HG03558 (cell line): Measurements from ENCODE around the gene LCP2.

ENCODE experiments used
- ATAC-seq: cut with Tn5 transposase; IDR thresholded peaks from one replicate; pipeline ENCODE4 v1.9.1; 2021; ENCODE audit warnings: moderate number of reproducible peaks; ENCODE audit not compliant: unreplicated experiment; ENCODE audit errors: extremely low read depth

LCP2 gene

DNA sequence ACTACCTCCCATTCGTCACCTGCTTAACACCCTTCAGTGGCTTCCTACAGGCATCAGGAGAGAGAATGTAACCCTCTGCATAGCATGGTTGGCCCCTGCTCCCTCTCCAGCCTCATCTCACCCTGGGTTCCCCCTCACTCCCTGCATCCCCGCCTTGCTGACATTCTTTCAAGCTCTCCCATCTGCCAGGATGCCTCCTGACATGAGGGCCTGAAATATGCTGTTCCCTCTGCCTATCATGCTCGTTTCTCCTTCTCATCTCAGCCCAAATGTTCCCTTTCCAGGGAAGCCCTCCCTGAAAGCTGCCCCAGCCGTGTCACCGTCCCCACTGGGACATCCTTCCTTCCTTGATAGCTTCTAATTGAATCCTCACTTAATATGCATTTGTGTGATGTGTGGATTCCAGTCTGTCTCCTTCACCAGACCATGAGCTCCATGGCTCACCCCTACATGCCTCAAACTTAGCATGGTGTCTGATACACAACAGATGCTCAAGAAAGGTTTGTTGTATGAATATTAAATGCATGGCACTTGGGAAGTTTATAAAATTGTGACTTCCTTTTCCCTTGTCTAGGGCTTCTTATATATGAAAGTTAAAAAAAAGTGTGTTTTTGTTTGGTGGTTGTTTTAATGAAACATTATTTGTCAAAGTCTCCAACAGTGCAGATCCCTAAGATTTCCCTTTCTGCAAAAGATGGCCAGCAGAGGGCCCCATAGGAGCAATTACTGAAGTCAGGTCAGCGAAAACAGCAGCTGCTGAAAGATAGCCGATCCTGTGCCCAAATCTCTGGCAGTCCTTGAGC, 72.0 kb downstream of the LCP2 start:
- ATAC-seq, result no peak

DNA sequence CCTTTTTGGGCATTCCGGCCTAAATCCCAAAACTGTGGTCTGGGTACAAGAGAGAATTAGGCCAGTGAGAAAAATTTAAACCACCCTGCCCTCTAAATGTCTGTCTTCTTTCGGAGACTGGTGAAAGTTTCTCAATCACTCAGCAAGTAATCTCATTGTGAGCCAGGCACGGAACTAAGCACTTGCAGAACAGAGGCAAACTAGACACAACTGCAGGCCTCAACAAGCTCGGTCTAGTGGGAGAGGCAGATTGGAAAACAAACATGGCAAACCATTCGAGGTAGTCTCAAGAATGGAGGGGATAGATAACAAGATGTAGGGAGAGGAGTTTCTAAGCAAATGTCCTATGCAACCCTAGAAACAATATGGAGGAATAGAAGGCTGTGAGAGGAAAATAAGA, 73.7 kb downstream of the LCP2 start:
- ATAC-seq, result no peak

- no peak for ATAC-seq
Measured at GRCh38 chr5:170223360-170223759, 74.2 kb downstream of the LCP2 start.

- ATAC-seq, result no peak
Measured at GRCh38 chr5:170221327-170221741, 76.2 kb downstream of the LCP2 start.

DNA sequence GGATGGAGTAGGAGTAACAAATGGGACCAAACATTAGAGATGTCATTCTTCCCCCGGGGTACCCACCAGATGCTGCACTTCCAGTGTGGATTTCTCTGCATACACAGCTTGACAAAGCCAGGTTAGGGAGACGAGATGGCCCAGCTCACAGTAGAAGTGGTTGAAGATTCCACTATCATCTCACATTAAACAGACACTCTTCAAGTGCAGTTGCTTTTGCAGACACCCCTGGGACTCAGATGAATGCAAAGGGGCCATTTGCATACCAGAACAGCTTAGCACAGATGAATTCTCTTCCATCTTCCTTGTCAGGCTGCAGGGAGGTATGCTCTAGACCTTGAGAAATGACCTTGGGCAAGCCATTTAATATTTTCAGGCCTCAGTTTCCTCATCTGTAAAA, 77.4 kb downstream of the LCP2 start:
- no peak for ATAC-seq

DNA sequence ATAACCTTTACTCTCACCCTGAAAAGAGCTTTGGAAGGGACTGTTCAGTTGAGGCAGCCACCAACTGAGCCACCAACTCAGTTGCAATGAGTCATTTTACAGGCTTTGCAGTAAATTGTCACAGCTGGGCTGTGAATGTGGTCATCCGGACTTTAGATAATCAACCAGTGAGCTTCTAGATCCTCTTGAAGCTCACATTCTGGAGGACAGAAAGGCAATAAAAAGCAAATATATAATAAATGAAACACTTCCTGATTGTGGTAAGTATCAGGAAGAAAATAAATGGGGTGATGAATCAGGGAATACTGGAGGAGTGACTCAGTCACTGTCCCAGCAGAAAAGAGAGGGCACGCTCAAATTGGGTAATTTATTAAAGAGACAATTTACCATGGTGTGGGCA, 78.0 kb downstream of the LCP2 start:
- ATAC-seq, result no peak

GRCh38 chr5:170218726-170219125, 78.9 kb downstream of the LCP2 start:
- ATAC-seq, result no peak

GRCh38 chr5:170217831-170218230, 79.7 kb downstream of the LCP2 start:
- no peak for ATAC-seq

- no peak for ATAC-seq
Measured at GRCh38 chr5:170216257-170216864, 81.2 kb downstream of the LCP2 start.

GRCh38 chr5:170211575-170212334, 85.8 kb downstream of the LCP2 start:
- no peak for ATAC-seq

DNA sequence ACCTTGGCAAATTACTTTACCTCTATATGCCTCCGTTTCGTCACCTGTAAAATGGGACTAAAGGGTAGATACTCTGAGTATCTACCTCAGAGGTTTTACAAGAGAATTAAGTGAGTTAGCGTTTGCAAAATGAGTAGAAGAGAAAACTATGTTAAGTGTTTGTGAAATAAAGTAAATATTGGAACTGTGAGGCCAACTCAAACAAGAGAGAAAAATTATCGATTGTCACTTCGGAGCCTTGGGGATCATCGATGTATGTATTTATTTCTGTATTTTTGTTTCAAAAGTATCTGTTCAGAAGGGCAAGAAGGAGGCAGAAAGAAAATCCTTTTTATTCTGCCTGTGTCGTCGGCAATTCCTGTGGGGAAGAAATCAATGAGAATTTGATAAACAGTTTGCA, 90.6 kb downstream of the LCP2 start:
- ATAC-seq, result no peak

DNA sequence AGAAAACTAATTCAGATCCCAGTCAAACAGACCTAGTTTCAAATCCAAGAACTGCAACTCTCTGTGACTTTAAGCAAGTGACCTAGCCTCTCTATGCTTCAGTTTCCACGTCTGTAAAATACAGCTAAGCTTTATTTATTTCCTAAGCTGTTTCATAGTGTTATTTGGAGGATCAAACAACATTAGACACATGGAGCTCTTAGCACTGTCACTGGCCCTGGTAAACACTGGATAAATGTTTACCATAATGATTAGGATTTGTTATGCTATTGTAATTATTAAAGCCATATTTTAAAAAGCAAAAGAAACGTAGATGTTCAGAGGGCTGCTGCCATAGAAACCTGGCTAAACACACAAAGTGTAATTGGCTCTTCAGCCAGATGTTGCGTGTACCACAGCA, 91.4 kb downstream of the LCP2 start:
- no peak for ATAC-seq

- no peak for ATAC-seq
Measured at GRCh38 chr5:170204202-170204601, 93.4 kb downstream of the LCP2 start.

- ATAC-seq, result no peak
Measured at GRCh38 chr5:170202117-170202516, 95.5 kb downstream of the LCP2 start.

- ATAC-seq, result no peak
Measured at GRCh38 chr5:170201311-170201710, 96.3 kb downstream of the LCP2 start.

- ATAC-seq, result no peak
Measured at GRCh38 chr5:170200876-170201275, 96.7 kb downstream of the LCP2 start.
